WTC11 (cell line): ENCODE measurements around the gene SPACA7. TPM values are rescaled to one million over a fixed set of nuclear protein-coding genes. Genes with fewer than 3 reads are reported as not detected.

Experiments used
- ATAC-seq: fragments of 200-7000 bp; cut with Tn5 transposase; 2 replicates; pipeline ENCODE4 v1.10.0; 2021; ENCODE audit warnings: mild to moderate bottlenecking, moderate library complexity
- CTCF ChIA-PET: fragments of 300-600 bp; sonication (Branson Sonifier 250); formaldehyde crosslinking; loops from one replicate; lab custom pipeline; 2021; ENCODE audit warnings: antibody characterized with exemption; lab: Charles Lee
- POLR2A ChIA-PET: fragments of 350-600 bp; sonication (Branson Sonifier 250); formaldehyde crosslinking; loops from one replicate; lab custom pipeline; 2021; ENCODE audit warnings: antibody characterized with exemption; lab: Charles Lee
- DNase-seq: peaks from one replicate; pipeline ENCODE4 v3.0.0; 2021; ENCODE audit warnings: low spot score
- H3K27ac Mint-ChIP-seq: 2 replicates; pipeline ENCODE4 v1.8.0; 2021; ENCODE audit warnings: mixed read lengths
- H3K27me3 Mint-ChIP-seq: 2 replicates; pipeline ENCODE4 v1.8.0; 2021; ENCODE audit warnings: low read depth, mild to moderate bottlenecking, moderate library complexity, mixed read lengths
- H3K36me3 Mint-ChIP-seq: 2 replicates; pipeline ENCODE4 v1.8.0; 2021; ENCODE audit warnings: mixed read lengths
- H3K4me1 Mint-ChIP-seq: 2 replicates; pipeline ENCODE4 v1.8.0; 2022; ENCODE audit warnings: mixed read lengths
- H3K4me3 Mint-ChIP-seq: 2 replicates; pipeline ENCODE4 v1.8.0; 2021; ENCODE audit warnings: mild to moderate bottlenecking, moderate library complexity, mixed read lengths
- H3K9me3 Mint-ChIP-seq: 2 replicates; pipeline ENCODE4 v1.8.0; 2021; ENCODE audit warnings: mixed read lengths
- ATF1 ChIP-seq: sonication (generic); formaldehyde crosslinking; IDR thresholded peaks from 2 replicates; pipeline ENCODE4 v1.8.1; 2023; ENCODE audit warnings: mild to moderate bottlenecking, moderate library complexity, missing genetic modification reagents
- ATF3 ChIP-seq: sonication (generic); formaldehyde crosslinking; conservative IDR thresholded peaks from 2 replicates; pipeline ENCODE4 v1.8.1; 2022; ENCODE audit warnings: mild to moderate bottlenecking, missing genetic modification reagents
- CDX4 ChIP-seq: fragments of 250-450 bp; sonication (Bioruptor Pico); IDR thresholded peaks from 2 replicates; pipeline ENCODE4 v1.9.0; 2021; ENCODE audit warnings: moderate library complexity, mild to moderate bottlenecking, inconsistent platforms, borderline replicate concordance
- E2F4 ChIP-seq: sonication (generic); formaldehyde crosslinking; IDR thresholded peaks from 2 replicates; pipeline ENCODE4 v1.8.1; 2022; ENCODE audit warnings: low read depth, mild to moderate bottlenecking, moderate library complexity, missing genetic modification reagents, borderline replicate concordance
- ELF4 ChIP-seq: sonication (generic); formaldehyde crosslinking; IDR thresholded peaks from 2 replicates; pipeline ENCODE4 v1.8.1; 2022; ENCODE audit warnings: low read depth, mild to moderate bottlenecking, moderate library complexity, missing genetic modification reagents
- FOXP1 ChIP-seq: sonication (generic); formaldehyde crosslinking; IDR thresholded peaks from 2 replicates; pipeline ENCODE4 v1.8.0; 2022; ENCODE audit warnings: missing genetic modification reagents, mild to moderate bottlenecking, moderate library complexity, borderline replicate concordance
- HMGA2 ChIP-seq: fragments of 250-450 bp; sonication (Bioruptor Pico); IDR thresholded peaks from 2 replicates; pipeline ENCODE4 v1.4.0; 2021; ENCODE audit warnings: mild to moderate bottlenecking, moderate library complexity
- JAZF1 ChIP-seq: fragments of 250-450 bp; sonication (Bioruptor Pico); IDR thresholded peaks from 2 replicates; pipeline ENCODE4 v1.9.0; 2021; ENCODE audit warnings: moderate library complexity, mild to moderate bottlenecking, inconsistent platforms
- MXD4 ChIP-seq: fragments of 250-450 bp; sonication (Bioruptor Pico); IDR thresholded peaks from 2 replicates; pipeline ENCODE4 v1.8.0; 2021; ENCODE audit warnings: mild to moderate bottlenecking, moderate library complexity, borderline replicate concordance
- NFE2L1 ChIP-seq: sonication (generic); formaldehyde crosslinking; IDR thresholded peaks from 2 replicates; pipeline ENCODE4 v1.8.1; 2023; ENCODE audit warnings: missing genetic modification reagents
- NR1H2 ChIP-seq: sonication (generic); formaldehyde crosslinking; IDR thresholded peaks from 2 replicates; pipeline ENCODE4 v1.9.0; 2021; ENCODE audit warnings: mild to moderate bottlenecking, moderate library complexity, missing genetic modification reagents
- NR3C1 ChIP-seq: sonication (generic); formaldehyde crosslinking; conservative IDR thresholded peaks from 2 replicates; pipeline ENCODE4 v1.8.1; 2023; ENCODE audit warnings: low read depth, mild to moderate bottlenecking, missing genetic modification reagents
- RELA ChIP-seq: sonication (generic); formaldehyde crosslinking; IDR thresholded peaks from 2 replicates; pipeline ENCODE4 v1.8.1; 2022; ENCODE audit warnings: missing genetic modification reagents, mild to moderate bottlenecking, borderline replicate concordance
- STAT6 ChIP-seq: sonication (generic); formaldehyde crosslinking; conservative IDR thresholded peaks from 2 replicates; pipeline ENCODE4 v1.8.1; 2023; ENCODE audit warnings: mild to moderate bottlenecking, low read depth, missing genetic modification reagents, moderate library complexity
- TCF7 ChIP-seq: sonication (generic); formaldehyde crosslinking; IDR thresholded peaks from 2 replicates; pipeline ENCODE4 v1.8.0; 2022; ENCODE audit warnings: mild to moderate bottlenecking, low read depth, missing genetic modification reagents, moderate library complexity
- ZMAT4 ChIP-seq: fragments of 250-450 bp; sonication (Bioruptor Pico); IDR thresholded peaks from 2 replicates; pipeline ENCODE4 v1.9.0; 2021; ENCODE audit warnings: mild to moderate bottlenecking
- ZNF121 ChIP-seq: sonication (generic); formaldehyde crosslinking; IDR thresholded peaks from 2 replicates; pipeline ENCODE4 v1.8.0; 2023; ENCODE audit warnings: missing genetic modification reagents
- ZNF317 ChIP-seq: sonication (generic); formaldehyde crosslinking; IDR thresholded peaks from 2 replicates; pipeline ENCODE4 v1.8.1; 2023; ENCODE audit warnings: low read depth, mild to moderate bottlenecking, moderate library complexity, missing genetic modification reagents, borderline replicate concordance
- ZNF396 ChIP-seq: fragments of 250-450 bp; sonication (Bioruptor Pico); IDR thresholded peaks from 2 replicates; pipeline ENCODE4 v1.8.0; 2021; ENCODE audit warnings: mild to moderate bottlenecking, moderate library complexity, borderline replicate concordance
- ZNF416 ChIP-seq: fragments of 250-450 bp; sonication (Bioruptor Pico); IDR thresholded peaks from 2 replicates; pipeline ENCODE4 v1.9.0; 2021; ENCODE audit warnings: mild to moderate bottlenecking, inconsistent platforms
- ZNF423 ChIP-seq: fragments of 250-450 bp; sonication (Bioruptor Pico); IDR thresholded peaks from 2 replicates; pipeline ENCODE4 v2.1.2; 2022; ENCODE audit warnings: mild to moderate bottlenecking, moderate library complexity
- ZSCAN18 ChIP-seq: fragments of 250-450 bp; sonication (Bioruptor Pico); IDR thresholded peaks from 2 replicates; pipeline ENCODE4 v2.1.2; 2022; ENCODE audit warnings: mild to moderate bottlenecking, moderate library complexity
- total RNA-seq: library from RNA; stranded (reverse); gene quantifications from 3 replicates; pipeline ENCODE4 v1.2.3, GENCODE V29; 2021

The SPACA7 gene
- total RNA-seq, 1 experiment from 2014 or later: not detected

- no peaks in the 10 kb centered on the region for H3K27me3 Mint-ChIP-seq
- TF ChIP-seq ZNF317 (CRISPR knock-in tag): no peak
- TF ChIP-seq NR1H2 (CRISPR knock-in tag): no peak
- TF ChIP-seq ATF3 (CRISPR knock-in tag): no peak
- no peak for TF ChIP-seq ELF4 (CRISPR knock-in tag)
- TF ChIP-seq CDX4 (CRISPR knock-in tag): no peak
- no peak for TF ChIP-seq ZNF423 (CRISPR knock-in tag)
- TF ChIP-seq NFE2L1 (CRISPR knock-in tag): no peak
- no peak for TF ChIP-seq RELA (CRISPR knock-in tag)
- no peak for TF ChIP-seq STAT6 (CRISPR knock-in tag)
- TF ChIP-seq TCF7 (CRISPR knock-in tag): no peak
- no peak for TF ChIP-seq FOXP1 (CRISPR knock-in tag)
- no peak for TF ChIP-seq MXD4 (CRISPR knock-in tag)
- no peak for TF ChIP-seq ZNF416
- no peak for TF ChIP-seq ZNF121 (CRISPR knock-in tag)
- no peak for TF ChIP-seq ZSCAN18
- TF ChIP-seq ZMAT4 (CRISPR knock-in tag): no peak
- TF ChIP-seq ATF1 (CRISPR knock-in tag): no peak
- no peak for TF ChIP-seq JAZF1 (CRISPR knock-in tag)
- no peak for TF ChIP-seq HMGA2 (CRISPR knock-in tag)
- TF ChIP-seq ZNF396 (CRISPR knock-in tag): no peak
- TF ChIP-seq, all 79 proteins: peak for 0
- CTCF ChIA-PET: interaction anchor here (0.6 kb wide), 2 partner anchors 175 to 976 kb away, joined by 3 to 5 read pairs; no protein-coding TSS in a partner anchor
- ATAC-seq (no peak), DNase-seq (no peak)
- POLR2A ChIA-PET: no interaction called here
- H3K4me3 Mint-ChIP-seq: no peak overlapping the region
- no peaks in the 10 kb centered on the region for H3K4me1 Mint-ChIP-seq
- H3K9me3 Mint-ChIP-seq: no peaks in the 10 kb centered on the region
- H3K36me3 Mint-ChIP-seq: no peaks in the 10 kb centered on the region
- H3K27ac Mint-ChIP-seq: no peak overlapping the region
These were observed 74.2 kb downstream of the SPACA7 start for GRCh38 chr13:112450118-112450903.

- Mint-ChIP-seq H3K4me1 (no peaks in the 10 kb centered on the region), H3K36me3 (no peaks in the 10 kb centered on the region), H3K27ac (no peak overlapping the region; the same call in 1 of the 2 replicates), H3K27me3 (no peaks in the 10 kb centered on the region), H3K9me3 (peaks cover under 1% of the 10 kb centered on the region; the same call in 1 of the 2 replicates), H3K4me3 (no peak overlapping the region)
- CTCF ChIA-PET: interaction anchor here (0.6 kb wide), 2 partner anchors 174 to 977 kb away, joined by 3 to 5 read pairs; no protein-coding TSS in a partner anchor
- DNase-seq (no peak), ATAC-seq (no peak)
- POLR2A ChIA-PET: no interaction called here
- TF ChIP-seq E2F4 (CRISPR knock-in tag): no peak
- no peak for TF ChIP-seq NR3C1 (CRISPR knock-in tag)
These were observed 74.7 kb downstream of the SPACA7 start for GRCh38 chr13:112450904-112451240.
